HepG2 (cell line): ENCODE measurements around the gene TOMM20. TPM values are rescaled to one million over a fixed set of nuclear protein-coding genes. Genes with fewer than 3 reads are reported as not detected.

Source experiments
- KAT7 ChIP-seq: IDR thresholded peaks from 2 replicates; pipeline ENCODE4 v1.6.1; 2018; ENCODE audit warnings: borderline replicate concordance, missing compliant biosample characterization
- KDM2A ChIP-seq: sonication (generic); formaldehyde crosslinking; IDR thresholded peaks from 2 replicates; pipeline ENCODE4 v1.4.0; 2020; ENCODE audit warnings: low read depth, missing genetic modification reagents, borderline replicate concordance
- KLF11 ChIP-seq: IDR thresholded peaks from 2 replicates; pipeline ENCODE4 v1.6.1; 2016; ENCODE audit warnings: missing compliant biosample characterization
- MED13 ChIP-seq: sonication (generic); formaldehyde crosslinking; IDR thresholded peaks from 2 replicates; pipeline ENCODE4 v1.5.0; 2020; ENCODE audit warnings: missing genetic modification reagents
- MTA1 ChIP-seq: sonication (generic); formaldehyde crosslinking; IDR thresholded peaks from 2 replicates; pipeline ENCODE4 v1.4.0; 2020; ENCODE audit warnings: missing genetic modification reagents, mild to moderate bottlenecking, borderline replicate concordance
- POLR2AphosphoS2 ChIP-seq: IDR thresholded peaks from 2 replicates; pipeline ENCODE4 v1.6.1; 2011; ENCODE audit warnings: low read depth, low read length, improper control_type of control experiment
- RFX3 ChIP-seq: IDR thresholded peaks from 2 replicates; pipeline ENCODE4 v1.6.1; 2016; ENCODE audit warnings: missing biosample characterization, missing genetic modification reagents
- SPEN ChIP-seq: sonication (generic); formaldehyde crosslinking; IDR thresholded peaks from 2 replicates; pipeline ENCODE4 v1.5.1; 2020; ENCODE audit warnings: low read depth, mild to moderate bottlenecking, missing genetic modification reagents
- ZNF12 ChIP-seq: sonication (generic); formaldehyde crosslinking; IDR thresholded peaks from 2 replicates; pipeline ENCODE4 v1.5.0; 2020; ENCODE audit warnings: missing genetic modification reagents
- ZNF501 ChIP-seq: sonication (generic); formaldehyde crosslinking; IDR thresholded peaks from 2 replicates; pipeline ENCODE4 v1.5.1; 2020; ENCODE audit warnings: mild to moderate bottlenecking, moderate library complexity, missing genetic modification reagents
- ZNF569 ChIP-seq: sonication (generic); formaldehyde crosslinking; IDR thresholded peaks from 2 replicates; pipeline ENCODE4 v1.5.0; 2020; ENCODE audit warnings: mild to moderate bottlenecking, missing genetic modification reagents, moderate library complexity, borderline replicate concordance
- ZSCAN29 ChIP-seq: sonication (generic); formaldehyde crosslinking; conservative IDR thresholded peaks from 2 replicates; pipeline ENCODE4 v1.4.0; 2020; ENCODE audit warnings: mild to moderate bottlenecking, missing genetic modification reagents
- polyA plus RNA-seq, 8 experiments: library from polyadenylated mRNA; depleted of rRNA in 3 of 8; stranded (reverse) in 7 of 8; unstranded in 1 of 8; fragments of >200 nt; fragmentation: Illumina TruSeq in 4 of 8; extraction: Trizol in 4 of 8; gene quantifications; 2 replicates each; pipeline versions ENCODE4 v1.2.1 to v1.2.3, GENCODE V29; 2011 to 2016; ENCODE audit warnings: low read depth in 4 of 8, missing spikeins in 1 of 8, mixed read lengths in 1 of 8; ENCODE audit not compliant: insufficient read depth in 1 of 8
- total RNA-seq, 5 experiments: library from RNA; depleted of rRNA; stranded (reverse); fragments of >200 nt; fragmentation: Illumina TruSeq; extraction: Trizol; gene quantifications; 2 replicates each; pipeline ENCODE4 v1.2.3, GENCODE V29; 2016; ENCODE audit warnings: low read depth in 1 of 5
- TF ChIP-seq, protein P1 (sequence below): sonication (generic); formaldehyde crosslinking; IDR thresholded peaks from 2 replicates; pipeline ENCODE4 v1.4.0; 2020; ENCODE audit warnings: missing genetic modification reagents
- TF ChIP-seq, protein P2 (sequence below): sonication (generic); formaldehyde crosslinking; IDR thresholded peaks from 2 replicates; pipeline ENCODE4 v1.4.0; 2020; ENCODE audit warnings: missing genetic modification reagents, low read depth, mild to moderate bottlenecking, borderline replicate concordance
- TF ChIP-seq, protein P3 (sequence below): sonication (generic); formaldehyde crosslinking; IDR thresholded peaks from 2 replicates; pipeline ENCODE4 v1.8.1; 2023; ENCODE audit warnings: mild to moderate bottlenecking, missing genetic modification reagents, borderline replicate concordance
- TF ChIP-seq, protein P4 (sequence below): sonication (generic); formaldehyde crosslinking; IDR thresholded peaks from 2 replicates; pipeline ENCODE4 v1.4.0; 2020; ENCODE audit warnings: missing genetic modification reagents
- TF ChIP-seq, protein P5 (sequence below): sonication (generic); formaldehyde crosslinking; IDR thresholded peaks from 2 replicates; pipeline ENCODE4 v1.4.0; 2020; ENCODE audit warnings: missing genetic modification reagents
- TF ChIP-seq, protein P6 (sequence below): sonication (generic); formaldehyde crosslinking; conservative IDR thresholded peaks from 2 replicates; pipeline ENCODE4 v1.4.0; 2020; ENCODE audit warnings: missing genetic modification reagents

Gene TOMM20
- total and polyA plus RNA-seq, 2 of the 13 experiments (the other 11 are each of a cell fraction or from before 2014, with no cell fraction given): 153 to 376 TPM

DNA sequence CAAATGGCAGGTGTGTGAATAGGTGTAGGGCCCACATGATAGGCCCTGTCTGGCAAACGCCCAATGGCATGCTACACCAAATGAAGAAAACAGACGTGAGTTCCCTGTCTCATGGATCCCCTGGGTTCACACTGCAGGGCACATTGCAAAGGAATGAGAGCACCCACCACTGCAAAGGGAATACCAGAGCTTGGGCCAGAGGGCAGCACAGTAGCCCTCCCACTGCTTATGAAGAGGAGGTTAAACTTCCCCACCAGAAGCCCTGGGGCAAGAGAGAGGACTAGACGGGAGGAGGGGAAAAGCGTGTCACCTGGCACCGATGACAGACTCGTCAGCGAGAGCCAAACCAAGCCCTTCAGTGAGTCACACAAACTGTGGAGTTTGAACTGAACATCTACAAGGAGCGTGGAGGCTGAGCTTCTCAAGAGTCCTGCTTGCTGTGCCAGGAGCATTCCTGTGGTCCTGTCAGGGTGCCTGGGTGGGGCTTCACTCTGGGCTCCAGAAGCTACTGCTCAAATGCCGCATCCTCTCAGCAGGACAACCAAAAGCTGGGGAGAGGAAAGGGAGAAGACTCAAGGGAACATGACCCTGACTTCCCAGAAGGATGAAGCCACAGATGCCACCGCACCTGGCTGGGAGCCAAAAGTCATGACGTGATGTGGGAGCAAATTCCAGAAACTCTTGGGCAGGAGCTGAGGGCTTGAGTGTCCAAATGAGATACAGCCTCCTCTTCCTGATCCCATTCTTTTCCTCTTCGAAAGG lies 61.1 kb downstream of the TOMM20 start (continued):
- TF ChIP-seq, protein P1, sequence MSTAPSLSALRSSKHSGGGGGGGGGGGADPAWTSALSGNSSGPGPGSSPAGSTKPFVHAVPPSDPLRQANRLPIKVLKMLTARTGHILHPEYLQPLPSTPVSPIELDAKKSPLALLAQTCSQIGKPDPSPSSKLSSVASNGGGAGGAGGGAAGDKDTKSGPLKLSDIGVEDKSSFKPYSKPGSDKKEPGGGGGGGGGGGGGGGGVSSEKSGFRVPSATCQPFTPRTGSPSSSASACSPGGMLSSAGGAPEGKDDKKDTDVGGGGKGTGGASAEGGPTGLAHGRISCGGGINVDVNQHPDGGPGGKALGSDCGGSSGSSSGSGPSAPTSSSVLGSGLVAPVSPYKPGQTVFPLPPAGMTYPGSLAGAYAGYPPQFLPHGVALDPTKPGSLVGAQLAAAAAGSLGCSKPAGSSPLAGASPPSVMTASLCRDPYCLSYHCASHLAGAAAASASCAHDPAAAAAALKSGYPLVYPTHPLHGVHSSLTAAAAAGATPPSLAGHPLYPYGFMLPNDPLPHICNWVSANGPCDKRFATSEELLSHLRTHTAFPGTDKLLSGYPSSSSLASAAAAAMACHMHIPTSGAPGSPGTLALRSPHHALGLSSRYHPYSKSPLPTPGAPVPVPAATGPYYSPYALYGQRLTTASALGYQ (CRISPR knock-in tag): peak; percentile 30; the same call in 1 of the 2 replicates
- no peak for TF ChIP-seq MTA1
- TF ChIP-seq ZSCAN29: 0 out of 2 replicates have a peak, but pooled peaks have one; percentile 15
- TF ChIP-seq POLR2AphosphoS2: no peak
- TF ChIP-seq, protein P2, sequence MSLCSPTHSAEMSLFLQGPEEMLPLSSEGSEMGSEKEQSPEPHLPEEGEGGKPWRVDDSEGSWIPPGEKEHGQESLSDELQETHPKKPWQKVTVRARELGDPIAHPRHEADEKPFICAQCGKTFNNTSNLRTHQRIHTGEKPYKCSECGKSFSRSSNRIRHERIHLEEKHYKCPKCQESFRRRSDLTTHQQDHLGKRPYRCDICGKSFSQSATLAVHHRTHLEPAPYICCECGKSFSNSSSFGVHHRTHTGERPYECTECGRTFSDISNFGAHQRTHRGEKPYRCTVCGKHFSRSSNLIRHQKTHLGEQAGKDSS: 0 out of 2 replicates have a peak, but pooled peaks have one; percentile 8
- TF ChIP-seq MED13 (CRISPR knock-in tag): no peak
- 0 out of 2 replicates have a peak, but pooled peaks have one; percentile 42 for TF ChIP-seq ZNF12 (CRISPR knock-in tag)
- TF ChIP-seq, protein P3, sequence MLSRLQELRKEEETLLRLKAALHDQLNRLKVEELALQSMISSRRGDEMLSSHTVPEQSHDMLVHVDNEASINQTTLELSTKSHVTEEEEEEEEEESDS (CRISPR knock-in tag): no peak
- no peak for TF ChIP-seq RFX3 (CRISPR knock-in tag)
- TF ChIP-seq, protein P4, sequence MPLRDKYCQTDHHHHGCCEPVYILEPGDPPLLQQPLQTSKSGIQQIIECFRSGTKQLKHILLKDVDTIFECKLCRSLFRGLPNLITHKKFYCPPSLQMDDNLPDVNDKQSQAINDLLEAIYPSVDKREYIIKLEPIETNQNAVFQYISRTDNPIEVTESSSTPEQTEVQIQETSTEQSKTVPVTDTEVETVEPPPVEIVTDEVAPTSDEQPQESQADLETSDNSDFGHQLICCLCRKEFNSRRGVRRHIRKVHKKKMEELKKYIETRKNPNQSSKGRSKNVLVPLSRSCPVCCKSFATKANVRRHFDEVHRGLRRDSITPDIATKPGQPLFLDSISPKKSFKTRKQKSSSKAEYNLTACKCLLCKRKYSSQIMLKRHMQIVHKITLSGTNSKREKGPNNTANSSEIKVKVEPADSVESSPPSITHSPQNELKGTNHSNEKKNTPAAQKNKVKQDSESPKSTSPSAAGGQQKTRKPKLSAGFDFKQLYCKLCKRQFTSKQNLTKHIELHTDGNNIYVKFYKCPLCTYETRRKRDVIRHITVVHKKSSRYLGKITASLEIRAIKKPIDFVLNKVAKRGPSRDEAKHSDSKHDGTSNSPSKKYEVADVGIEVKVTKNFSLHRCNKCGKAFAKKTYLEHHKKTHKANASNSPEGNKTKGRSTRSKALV (CRISPR knock-in tag): no peak
- TF ChIP-seq, protein P5, sequence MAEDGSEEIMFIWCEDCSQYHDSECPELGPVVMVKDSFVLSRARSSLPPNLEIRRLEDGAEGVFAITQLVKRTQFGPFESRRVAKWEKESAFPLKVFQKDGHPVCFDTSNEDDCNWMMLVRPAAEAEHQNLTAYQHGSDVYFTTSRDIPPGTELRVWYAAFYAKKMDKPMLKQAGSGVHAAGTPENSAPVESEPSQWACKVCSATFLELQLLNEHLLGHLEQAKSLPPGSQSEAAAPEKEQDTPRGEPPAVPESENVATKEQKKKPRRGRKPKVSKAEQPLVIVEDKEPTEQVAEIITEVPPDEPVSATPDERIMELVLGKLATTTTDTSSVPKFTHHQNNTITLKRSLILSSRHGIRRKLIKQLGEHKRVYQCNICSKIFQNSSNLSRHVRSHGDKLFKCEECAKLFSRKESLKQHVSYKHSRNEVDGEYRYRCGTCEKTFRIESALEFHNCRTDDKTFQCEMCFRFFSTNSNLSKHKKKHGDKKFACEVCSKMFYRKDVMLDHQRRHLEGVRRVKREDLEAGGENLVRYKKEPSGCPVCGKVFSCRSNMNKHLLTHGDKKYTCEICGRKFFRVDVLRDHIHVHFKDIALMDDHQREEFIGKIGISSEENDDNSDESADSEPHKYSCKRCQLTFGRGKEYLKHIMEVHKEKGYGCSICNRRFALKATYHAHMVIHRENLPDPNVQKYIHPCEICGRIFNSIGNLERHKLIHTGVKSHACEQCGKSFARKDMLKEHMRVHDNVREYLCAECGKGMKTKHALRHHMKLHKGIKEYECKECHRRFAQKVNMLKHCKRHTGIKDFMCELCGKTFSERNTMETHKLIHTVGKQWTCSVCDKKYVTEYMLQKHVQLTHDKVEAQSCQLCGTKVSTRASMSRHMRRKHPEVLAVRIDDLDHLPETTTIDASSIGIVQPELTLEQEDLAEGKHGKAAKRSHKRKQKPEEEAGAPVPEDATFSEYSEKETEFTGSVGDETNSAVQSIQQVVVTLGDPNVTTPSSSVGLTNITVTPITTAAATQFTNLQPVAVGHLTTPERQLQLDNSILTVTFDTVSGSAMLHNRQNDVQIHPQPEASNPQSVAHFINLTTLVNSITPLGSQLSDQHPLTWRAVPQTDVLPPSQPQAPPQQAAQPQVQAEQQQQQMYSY (CRISPR knock-in tag): no peak
- TF ChIP-seq SPEN (CRISPR knock-in tag): no peak
- TF ChIP-seq KLF11: no peak
- 0 out of 2 replicates have a peak, but pooled peaks have one; percentile 12 for TF ChIP-seq KAT7 (CRISPR knock-in tag)
- peak; percentile 26; the same call in 1 of the 2 replicates for TF ChIP-seq ZNF501 (CRISPR knock-in tag)
- no peak for TF ChIP-seq ZNF569
- TF ChIP-seq, protein P6, sequence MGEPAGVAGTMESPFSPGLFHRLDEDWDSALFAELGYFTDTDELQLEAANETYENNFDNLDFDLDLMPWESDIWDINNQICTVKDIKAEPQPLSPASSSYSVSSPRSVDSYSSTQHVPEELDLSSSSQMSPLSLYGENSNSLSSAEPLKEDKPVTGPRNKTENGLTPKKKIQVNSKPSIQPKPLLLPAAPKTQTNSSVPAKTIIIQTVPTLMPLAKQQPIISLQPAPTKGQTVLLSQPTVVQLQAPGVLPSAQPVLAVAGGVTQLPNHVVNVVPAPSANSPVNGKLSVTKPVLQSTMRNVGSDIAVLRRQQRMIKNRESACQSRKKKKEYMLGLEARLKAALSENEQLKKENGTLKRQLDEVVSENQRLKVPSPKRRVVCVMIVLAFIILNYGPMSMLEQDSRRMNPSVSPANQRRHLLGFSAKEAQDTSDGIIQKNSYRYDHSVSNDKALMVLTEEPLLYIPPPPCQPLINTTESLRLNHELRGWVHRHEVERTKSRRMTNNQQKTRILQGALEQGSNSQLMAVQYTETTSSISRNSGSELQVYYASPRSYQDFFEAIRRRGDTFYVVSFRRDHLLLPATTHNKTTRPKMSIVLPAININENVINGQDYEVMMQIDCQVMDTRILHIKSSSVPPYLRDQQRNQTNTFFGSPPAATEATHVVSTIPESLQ (CRISPR knock-in tag): no peak
- TF ChIP-seq KDM2A (CRISPR knock-in tag): no peak
